GM19395 (cell line): Measurements from ENCODE around the gene FBXO46.
"Not testable (repeated sequence)": the region's sequence is repeated elsewhere in the genome, so short reads cannot be mapped to it uniquely, and the experiment has no call there.

Experiments used
- ATAC-seq: cut with Tn5 transposase; IDR thresholded peaks from one replicate; pipeline ENCODE4 v1.9.1; 2021; ENCODE audit warnings: mild to moderate bottlenecking, moderate library complexity; ENCODE audit not compliant: unreplicated experiment

The FBXO46 gene

DNA sequence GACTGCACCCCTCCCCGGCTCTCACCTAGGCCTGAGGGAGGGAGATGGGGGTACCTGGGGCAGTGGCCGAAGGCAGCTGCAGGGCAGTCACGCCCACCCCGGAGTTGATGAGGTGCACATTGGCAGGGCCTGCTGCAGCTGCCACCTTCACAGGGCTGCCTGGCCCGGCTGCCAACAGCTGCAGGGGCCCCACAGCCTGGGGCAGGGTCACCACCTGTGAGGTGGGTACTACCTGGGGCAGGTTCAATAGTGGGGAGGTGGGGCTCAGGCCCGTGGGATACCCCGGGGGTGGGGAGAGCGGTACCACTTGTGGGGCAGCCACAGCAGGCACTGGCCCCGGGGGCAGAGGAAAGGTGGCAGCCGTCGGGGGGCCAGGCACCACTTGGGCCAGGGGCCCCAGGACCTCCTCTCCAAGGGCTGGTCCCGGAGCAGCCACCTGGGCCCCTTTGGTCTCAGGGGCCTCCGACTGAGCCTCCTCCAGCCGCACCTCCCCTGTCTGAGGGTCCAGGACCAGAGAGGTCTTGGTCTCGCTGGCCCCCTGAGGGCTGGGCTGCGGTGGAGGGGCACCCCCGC lies 35.7 kb upstream of the FBXO46 start:
- no peak for ATAC-seq

DNA sequence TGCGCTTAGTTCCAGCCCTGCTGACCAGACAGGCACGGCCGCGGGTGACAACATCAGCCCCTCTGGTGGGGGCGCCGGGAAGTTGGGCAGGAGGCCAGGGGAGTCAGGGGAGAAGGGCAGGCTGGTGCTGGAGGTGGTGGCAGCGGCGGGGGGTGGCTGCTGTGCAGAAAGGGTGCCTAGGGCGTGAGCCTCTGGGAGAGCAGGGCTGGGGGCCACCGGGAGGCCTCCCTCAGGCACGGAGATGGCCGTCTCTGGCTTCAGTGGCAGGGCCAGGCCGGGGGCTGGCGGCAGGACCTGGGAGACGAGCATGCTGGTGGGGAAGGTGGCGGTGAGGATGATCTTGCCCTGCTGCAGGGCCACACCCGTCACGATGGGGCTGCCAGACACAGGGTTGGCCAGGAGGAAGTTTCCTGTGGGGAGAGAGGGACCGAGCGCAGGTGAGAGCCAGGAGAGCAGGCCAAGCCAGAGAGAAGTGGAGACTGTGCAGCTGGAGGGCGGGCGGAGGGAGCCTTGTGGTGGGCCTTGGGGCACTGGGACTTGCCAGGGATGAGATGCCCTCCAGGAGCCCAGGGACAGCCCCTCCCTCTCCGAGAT lies 35.1 kb upstream of the FBXO46 start:
- no peak for ATAC-seq

DNA sequence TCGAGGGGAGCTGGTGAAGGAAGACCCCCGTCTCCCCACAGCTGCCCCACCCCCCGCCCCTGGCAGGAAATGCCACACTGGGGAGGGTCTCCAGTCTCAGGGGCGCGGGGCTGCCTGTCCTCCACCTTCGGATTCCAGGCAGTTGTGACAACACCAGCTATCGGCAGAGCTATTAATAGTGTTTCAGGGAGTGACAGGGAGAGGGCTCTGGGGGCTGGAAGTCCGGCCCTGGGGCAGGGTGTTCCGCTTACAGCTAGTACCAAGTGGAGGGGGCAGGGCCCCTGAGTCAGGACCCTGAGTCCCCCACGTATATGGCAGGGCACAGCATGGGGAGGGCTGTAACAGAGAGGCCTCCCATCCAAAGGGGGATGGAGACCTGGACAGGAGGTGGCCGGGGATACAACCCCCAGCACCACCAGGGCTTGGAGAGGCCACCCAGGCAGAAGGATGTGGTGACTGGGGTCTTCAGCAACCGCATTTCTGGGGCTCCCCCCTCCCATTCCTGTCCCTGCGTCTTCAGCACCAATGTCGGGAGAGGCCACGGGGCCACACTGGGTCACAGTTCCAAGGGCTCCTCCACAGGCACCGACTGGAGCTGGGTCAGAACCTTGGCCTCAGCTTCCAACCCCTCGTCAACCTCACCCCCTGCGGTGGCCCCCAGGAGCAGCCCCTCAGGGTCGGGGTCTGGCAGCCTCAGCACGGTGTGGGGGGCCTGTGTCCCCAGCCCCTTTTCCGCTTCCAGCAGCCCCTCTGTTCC lies 34.4 kb upstream of the FBXO46 start:
- no peak for ATAC-seq

DNA sequence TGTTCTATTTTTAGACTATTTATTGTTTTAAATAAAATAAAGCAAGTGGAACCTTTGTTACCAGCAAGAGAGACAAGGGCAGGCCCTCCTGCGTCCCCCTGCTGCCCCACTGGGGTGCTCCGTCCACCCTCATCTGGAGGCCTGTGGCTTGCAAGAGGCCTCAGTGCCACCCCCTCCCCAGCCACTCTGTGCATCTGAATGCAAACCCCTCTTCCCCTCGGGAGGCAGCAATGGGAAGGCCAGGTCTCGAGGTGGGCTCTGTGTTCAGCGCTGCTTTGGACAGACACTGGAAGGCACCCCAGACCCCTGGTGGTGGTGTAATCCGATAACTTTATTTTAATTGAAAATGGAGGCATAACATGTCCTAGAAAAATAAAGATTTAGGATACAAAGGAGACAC lies 33.8 kb upstream of the FBXO46 start:
- no peak for ATAC-seq

DNA sequence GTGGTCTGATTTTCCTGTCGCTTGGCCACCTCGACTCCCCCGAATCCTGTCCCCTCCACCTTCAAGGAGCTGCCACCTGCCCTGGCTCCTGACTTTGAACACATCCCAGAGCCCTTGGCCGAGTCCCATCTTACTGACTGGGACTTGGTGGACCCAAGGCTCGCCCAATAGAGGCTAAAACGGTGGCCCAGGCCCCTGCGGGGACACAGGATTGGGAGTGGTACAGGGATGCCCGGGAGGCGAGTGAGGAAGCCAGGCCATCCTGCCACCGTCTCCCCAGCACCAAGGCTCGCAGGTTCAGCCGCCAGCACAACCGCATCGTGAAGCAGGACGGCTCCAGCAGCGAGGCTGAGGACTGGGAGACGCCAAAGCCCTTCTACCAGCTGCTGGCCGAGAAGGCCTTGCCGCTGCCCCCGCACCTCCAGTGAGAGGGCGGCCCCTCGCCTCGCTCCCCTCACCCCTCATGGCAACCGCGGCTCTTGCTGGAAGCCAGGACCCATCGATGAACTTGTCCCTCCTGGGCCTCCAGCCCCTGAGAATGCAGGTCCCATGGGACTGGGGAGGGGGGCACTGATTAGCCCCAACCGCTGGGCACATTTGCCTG lies 33.1 kb upstream of the FBXO46 start:
- ATAC-seq, result no peak

DNA sequence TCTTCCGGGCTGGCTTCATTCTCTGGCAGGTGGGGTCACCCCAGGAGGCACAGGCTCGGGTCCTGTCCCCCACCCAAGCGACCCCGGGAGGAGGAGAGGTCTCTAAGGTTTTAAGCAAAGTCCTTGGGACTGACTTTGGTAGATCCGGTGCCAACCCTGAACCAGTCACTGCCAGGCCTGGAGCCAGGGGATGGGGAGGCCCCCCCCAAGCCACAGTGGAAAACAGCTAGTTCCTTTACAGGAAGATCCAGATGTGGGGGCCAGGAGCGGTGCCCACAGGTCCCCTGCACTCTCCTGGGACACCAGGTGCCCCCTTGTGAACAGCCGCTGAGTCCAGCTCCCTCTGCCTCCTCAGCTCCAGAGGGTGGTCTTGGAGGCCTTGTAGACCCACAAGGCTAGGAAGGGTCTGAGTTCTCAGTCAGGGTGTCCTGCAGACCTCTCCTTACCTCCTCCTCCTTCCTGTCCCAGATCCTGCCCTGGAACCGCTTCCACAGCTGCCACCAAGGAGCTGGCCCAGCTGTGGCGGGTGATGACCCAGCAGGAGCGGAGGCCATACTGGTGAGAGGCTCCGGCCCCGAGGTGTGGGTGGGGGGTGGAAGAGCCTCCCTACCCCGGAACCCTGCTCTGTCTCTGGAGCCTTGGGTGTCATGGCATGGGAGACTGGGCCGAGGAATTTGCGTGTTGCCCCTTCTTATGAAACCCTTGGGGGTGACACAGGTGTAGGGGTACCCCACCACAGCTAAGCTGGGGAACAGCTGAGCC lies 32.4 kb upstream of the FBXO46 start:
- no peak for ATAC-seq

DNA sequence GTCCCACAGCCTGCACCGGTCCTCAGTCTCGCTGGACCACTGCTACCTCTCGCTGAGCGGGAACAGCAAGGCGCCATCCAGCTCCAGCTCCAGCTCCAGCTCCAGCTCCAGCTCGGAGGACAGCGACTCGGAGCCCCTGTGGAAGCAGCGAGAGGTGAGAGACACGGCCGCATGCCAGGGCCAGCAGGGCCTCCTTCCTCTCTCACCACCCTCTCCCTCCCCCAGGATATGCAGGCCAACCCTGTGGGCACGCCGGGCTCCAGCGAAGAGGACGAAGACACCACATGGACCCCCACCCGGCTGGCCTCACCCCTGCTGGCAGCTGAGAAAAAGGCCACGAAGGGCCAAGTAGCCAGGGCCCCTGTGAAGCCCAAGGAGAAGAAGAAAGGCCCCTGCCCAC lies 31.0 kb upstream of the FBXO46 start:
- no peak for ATAC-seq

DNA sequence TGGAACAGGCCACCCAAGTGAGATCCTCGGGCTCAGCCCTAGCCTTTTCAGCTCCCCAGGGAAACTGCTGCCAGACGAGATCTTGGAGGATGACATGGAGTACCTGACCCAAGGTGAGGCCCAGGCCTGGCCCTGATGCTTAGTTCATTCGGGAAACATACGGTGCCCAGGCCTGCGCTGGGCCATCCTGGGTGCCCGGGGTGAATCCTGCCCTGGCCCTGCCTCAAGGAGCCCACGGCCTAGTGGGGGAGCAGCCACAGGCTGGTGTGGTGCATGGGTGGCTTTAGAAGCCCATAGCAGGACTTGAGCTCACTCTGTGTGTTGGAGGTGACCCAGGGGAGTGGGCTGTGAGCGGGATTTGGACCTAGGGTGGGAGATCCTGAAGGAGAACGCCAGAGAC lies 28.2 kb upstream of the FBXO46 start:
- ATAC-seq, result no peak

DNA sequence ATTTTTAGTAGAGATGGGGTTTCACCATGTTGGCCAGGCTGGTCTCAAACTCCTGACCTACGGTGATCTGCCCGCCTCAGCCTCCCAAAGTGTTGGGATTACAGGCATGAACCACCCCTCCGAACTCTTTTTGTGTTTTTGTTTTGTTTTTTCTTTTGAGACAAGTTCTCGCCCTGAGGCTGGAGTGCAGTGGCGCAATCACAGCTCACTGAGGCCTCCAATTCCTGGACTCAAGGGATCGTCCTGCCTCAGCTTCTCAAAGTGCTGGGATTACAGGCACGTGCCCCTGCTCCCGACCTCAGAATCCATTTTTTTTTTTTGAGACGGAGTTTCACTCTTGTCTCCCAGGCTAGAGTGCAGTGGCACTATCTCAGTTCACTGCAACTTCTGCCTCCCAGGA lies 27.0 kb upstream of the FBXO46 start:
- no peak for ATAC-seq

DNA sequence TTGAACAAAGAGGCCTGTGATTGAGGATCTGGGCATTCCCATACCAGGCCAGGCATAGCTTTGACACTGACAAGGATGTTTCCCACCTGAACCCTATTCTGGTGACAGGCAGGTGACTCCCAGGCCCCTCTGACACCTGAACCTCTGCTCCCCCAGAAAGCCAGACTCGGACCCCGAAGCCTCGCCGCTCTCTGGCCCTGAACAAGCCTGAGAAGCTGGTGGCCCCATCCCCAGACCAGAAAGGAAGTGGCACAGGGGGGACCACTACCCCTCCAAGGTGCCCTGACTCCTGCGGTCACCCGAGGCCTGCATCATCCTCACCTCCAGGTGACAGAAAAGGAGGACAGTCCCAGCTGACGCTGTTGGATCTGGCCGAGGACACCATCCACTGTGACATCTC lies 23.6 kb upstream of the FBXO46 start:
- no peak for ATAC-seq

DNA sequence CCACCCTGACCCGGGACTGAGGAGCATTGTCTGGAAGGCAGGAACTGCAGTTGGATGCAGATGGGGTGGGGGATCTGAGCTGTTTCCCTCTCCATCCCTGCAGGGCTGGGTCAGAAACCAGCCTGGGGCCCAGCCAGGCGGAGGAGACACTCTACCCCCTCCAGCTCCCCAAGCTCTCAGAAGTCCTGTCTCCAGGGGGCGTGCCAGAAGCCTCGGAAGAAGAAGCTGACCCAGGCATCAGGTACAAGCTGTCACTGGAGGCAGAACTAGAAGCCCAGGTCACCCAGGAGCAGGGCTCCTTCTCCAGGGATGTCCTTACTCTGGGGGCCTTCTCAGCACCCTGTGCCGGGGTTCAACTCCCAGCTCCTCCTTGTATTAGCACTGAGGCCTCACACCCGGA lies 22.9 kb upstream of the FBXO46 start:
- no peak for ATAC-seq

DNA sequence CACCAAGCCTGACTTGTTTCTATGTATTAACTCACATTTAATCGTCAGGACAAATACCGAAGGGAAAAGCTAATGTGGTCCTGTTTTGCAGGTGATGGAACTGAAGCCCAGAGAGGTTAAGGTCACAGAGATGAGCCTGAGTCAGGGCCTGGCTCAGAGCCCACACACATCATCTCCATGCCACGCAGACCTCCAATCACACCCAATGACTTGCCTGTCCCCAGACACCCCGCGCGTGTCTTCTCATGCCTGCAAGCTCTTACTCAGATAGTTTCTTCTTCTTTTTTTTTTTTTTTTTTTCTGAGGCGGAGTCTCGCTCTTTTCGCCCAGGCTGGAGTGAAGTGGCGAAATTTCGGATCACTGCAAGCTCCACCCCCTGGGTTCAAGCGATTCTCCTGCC lies 21.9 kb upstream of the FBXO46 start:
- no peak for ATAC-seq

DNA sequence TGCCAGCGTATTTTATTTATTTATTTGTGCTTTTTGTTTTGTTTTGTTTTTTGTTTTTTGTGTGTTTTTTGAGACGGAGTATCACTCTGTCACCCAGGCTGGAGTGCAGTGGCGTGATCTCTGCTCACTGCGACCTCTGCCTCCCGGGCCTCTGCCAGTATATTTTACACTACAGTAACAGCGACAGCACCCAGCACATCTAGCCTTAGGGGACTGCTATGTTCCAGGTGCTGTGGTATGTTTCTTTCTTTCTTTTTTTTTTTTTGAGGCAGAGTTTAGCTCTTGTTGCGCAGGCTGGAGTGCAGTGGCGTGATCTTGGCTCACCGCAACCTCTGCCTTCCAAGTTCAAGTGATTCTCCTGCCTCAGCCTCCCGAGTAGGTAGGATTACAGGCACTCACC lies 20.8 kb upstream of the FBXO46 start:
- ATAC-seq, result not testable (repeated sequence)

DNA sequence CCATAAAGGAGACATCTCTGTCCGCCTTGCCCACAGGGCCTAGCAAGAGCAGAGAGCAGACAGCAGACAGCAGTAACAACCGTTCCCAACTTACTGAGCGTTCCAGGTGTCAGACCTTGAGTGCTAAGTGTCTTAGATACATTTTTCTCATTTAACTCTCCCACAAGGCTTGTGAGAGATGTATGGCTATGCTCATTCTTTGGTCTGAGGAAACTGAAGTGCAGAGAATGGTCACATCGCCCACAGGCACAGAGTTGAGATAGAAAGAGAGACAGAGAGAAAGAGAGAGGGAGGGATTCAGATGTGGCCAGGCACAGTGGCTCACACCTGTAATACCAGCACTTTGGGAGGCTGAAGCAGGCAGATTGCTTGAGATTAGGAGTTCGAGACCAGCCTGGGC lies 16.8 kb upstream of the FBXO46 start:
- ATAC-seq, result no peak

DNA sequence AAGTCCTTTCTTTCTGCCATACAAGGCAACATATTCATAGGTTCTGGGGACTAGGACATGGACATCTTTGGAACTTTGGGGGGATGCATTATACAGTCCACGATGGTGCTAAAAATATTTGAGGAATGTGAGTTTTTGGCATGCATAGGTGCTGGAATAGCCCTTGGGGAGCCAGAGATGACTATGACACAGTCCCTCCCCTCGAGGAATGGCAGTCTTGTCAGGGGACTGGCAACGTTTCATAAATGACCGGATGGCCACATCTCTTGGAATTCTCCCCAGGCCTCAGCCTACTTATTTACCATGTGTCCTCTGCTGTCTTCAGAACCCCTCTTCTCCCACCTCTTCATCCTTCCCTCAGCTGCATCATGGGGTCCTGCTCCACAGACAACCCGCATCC lies 16.2 kb upstream of the FBXO46 start:
- ATAC-seq, result no peak

DNA sequence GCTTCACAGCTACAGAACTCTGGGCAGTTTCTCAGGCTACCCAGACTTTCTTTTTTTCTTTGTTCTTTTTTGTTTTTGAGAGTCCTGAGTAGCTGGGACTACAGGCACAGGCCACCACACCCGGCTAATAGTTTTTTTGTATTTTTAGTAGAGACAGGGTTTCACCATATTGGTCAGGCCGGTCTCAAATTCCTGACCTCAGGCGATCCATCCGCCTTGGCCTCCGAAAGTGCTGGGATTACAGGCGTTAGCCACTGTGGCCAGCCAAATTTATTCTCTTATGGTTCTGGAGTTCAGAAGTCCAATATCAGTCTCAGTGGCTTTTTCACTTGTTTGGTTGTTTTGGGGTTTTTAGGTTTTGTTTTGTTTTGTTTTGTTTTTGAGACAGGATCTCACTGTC lies 14.9 kb upstream of the FBXO46 start:
- ATAC-seq, result no peak

DNA sequence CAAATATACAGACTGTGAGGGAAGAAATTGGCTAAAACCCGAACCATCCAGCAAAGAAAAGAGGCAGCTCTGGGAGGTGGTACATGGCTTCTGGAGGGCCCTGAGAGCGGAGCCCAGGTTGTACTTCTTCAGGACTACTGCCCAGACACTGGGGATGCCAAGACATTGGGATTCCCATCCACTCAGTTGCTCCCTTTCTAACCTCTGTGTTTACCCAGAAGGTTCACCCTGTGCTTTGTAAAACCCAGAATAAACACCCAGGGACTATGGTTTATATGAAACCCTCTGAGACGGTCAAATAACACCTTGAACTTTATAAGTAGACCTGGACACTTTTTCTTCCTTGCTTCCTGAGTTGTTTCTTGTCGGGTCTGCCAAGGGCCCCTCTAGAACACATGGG lies 12.3 kb upstream of the FBXO46 start:
- no peak for ATAC-seq

DNA sequence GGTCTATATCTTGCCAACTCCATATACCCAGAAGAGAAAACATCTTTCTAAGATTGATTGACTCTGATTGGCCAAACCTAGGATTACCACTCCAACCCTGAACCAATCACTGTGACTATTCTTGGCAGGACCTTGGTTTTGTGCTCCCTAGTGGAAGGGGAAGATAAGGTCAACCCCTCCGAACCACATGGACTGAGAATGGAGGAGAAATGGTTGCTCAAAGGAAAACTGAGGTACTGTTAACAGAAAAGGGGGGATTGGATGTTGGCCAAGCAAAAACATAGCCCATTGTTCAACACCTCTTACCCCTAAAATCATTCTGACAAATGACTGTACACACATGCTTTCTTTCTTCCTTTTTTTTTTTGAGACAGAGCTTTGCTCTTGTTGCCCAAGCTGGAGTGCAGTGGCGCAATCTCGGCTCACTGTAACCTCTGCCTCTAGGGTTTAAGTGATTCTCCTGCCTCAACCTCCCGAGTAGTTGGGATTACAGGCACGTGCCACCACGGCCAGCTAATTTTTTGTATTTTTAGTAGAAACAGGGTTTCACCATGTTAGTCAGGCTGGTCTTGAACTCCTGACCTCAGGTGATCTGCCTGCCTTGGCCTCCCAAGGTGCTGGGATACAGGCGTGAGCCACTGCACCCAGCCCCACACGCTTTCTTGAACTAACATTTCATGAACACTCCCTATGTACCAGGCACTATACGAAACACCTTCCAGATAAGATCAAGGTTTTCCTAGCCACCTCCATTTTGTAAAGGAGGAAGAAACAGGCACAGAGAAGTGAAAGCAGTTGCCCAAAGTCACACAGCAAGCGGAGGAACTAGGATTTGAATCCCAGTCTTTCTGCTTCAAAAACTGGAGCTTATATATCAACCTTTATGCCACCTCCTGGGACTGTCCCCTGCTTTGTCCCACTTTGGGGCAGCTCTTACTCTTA lies 9.1 kb upstream of the FBXO46 start:
- ATAC-seq, result no peak

DNA sequence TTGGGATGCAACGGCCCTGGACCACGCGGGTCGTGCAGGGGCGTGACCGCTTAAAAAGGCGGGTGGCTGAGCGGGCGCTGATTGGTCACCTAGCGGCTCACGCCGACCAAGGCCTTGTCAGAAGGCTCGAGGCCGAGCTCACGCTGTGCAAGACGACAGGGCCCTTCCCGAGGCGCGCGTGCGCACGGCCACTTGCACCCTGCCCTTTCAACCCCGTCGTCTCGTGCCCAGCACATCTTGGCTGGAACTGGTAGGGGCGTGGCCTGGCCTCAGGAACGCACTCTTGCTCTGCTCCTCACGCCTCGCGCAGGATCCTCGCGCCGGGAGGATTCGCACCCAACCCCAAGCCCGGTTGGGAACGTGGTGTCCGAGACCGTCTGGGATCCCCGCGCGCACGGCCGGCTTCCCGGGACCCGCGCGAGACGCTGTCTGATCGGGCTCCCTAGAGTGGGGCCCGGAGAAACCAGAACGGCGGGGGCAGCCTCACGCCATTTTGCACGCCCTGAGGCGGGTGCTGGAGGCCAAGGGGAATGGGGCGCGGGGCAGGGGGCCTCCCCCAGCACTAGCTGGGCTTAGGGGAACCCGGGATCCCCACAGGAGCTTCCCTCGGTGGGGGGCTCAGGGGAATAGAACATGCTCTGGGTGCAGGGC lies 2.6 kb upstream of the FBXO46 start, which contains the start of gene MEIOSIN:
MEIOSIN (plus strand) TSS at position 280 of the 651 bp plus-strand sequence. CDS start 1,938 bp downstream, outside the sequence.
- no peak for ATAC-seq
